ENCODE results near the gene TTLL4. TPM values are rescaled to one million over a fixed set of nuclear protein-coding genes. Genes with fewer than 3 reads are reported as not detected.

TTLL4 gene
- total RNA-seq, 2 experiments from 2014 or later = 38.2 to 68.0 TPM

- CTCF ChIA-PET (ENCODE audit: unreplicated experiment) = interaction anchor here (0.5 kb wide), 1 partner anchor 310 kb away, joined by 3 read pairs; the partner anchor contains the start of gene CTDSP1
- Histone ChIP-seq H3K9me3 (ENCODE audit: low read length) (no peaks in the 10 kb centered on the region), H3K4me1 (ENCODE audit: insufficient read depth, low read length, poor library complexity, severe bottlenecking) (peaks cover 25% of the 10 kb centered on the region), H2AFZ (ENCODE audit: low read length) (peak overlapping the region; percentile 36; the same call in 1 of the 2 replicates), H3K36me3 (ENCODE audit: insufficient read depth, low read length) (peaks cover 19% of the 10 kb centered on the region), H3K4me2 (ENCODE audit: low read length) (no peak overlapping the region), H3K79me2 (ENCODE audit: insufficient read depth, low read depth, low read length) (peaks cover 39% of the 10 kb centered on the region), H3K4me3 (ENCODE audit: low read depth, low read length, poor library complexity, severe bottlenecking) (no peak overlapping the region), H3K27ac (ENCODE audit: low read depth, low read length, poor library complexity, severe bottlenecking) (no peak overlapping the region), H4K20me1 (ENCODE audit: insufficient read depth, low read length) (0 out of 2 replicates have a peak, but pooled peaks cover 5% of the 10 kb centered on the region), H3K9me2 (ENCODE audit: insufficient read depth, low read length) (no peaks in the 10 kb centered on the region)
- intact Hi-C loops (cut with micrococcal nuclease; ENCODE audit: unreplicated experiment) = loop anchor here (5.0 kb wide), 1 partner anchor 53 kb away; the partner anchor contains the start of genes BCS1L and ZNF142
- TF ChIP-seq, protein P1, sequence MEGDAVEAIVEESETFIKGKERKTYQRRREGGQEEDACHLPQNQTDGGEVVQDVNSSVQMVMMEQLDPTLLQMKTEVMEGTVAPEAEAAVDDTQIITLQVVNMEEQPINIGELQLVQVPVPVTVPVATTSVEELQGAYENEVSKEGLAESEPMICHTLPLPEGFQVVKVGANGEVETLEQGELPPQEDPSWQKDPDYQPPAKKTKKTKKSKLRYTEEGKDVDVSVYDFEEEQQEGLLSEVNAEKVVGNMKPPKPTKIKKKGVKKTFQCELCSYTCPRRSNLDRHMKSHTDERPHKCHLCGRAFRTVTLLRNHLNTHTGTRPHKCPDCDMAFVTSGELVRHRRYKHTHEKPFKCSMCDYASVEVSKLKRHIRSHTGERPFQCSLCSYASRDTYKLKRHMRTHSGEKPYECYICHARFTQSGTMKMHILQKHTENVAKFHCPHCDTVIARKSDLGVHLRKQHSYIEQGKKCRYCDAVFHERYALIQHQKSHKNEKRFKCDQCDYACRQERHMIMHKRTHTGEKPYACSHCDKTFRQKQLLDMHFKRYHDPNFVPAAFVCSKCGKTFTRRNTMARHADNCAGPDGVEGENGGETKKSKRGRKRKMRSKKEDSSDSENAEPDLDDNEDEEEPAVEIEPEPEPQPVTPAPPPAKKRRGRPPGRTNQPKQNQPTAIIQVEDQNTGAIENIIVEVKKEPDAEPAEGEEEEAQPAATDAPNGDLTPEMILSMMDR (conservative IDR thresholded peaks at IDR 0.05; ENCODE audit: low read length) = no peak
- TF ChIP-seq EZH2phosphoT487 (IDR thresholded peaks at IDR 0.05; ENCODE audit: borderline replicate concordance, low read depth, low read length) = no peak
- no peak for DNase-seq (ENCODE audit: low spot score)
- BruUV-seq (replicated peaks) = no TSS peak
- POLR2A ChIA-PET = interaction anchor here (0.6 to 1.0 kb wide), 2 partner anchors 11 to 637 kb away, joined by 3 read pairs; no protein-coding TSS in a partner anchor
Measured at GRCh38 chr2:218709908-218710307, 727 bp upstream of the TTLL4 start.

DNA sequence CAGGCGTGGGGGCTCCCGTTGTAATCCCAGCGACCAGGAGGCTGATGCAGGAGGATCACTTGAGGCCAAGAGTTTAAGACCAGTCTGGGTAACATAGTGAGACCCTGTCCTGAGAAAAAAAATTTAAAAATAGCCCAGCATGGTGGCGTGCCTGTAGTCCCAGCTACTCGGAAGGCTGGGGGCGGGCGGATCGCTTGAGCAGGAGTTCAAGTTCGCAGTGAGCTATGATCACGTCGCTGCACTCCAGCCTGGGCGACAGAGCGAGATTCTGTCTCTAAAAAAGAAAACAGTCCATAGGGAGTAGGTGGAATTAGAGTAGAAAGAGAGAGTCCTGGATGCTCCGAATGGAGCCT lies 325 bp upstream of the TTLL4 start:
- Histone ChIP-seq H3K79me2 (ENCODE audit: insufficient read depth, low read depth, low read length) (peaks cover 43% of the 10 kb centered on the region), H3K4me3 (ENCODE audit: low read depth, low read length, poor library complexity, severe bottlenecking) (no peak overlapping the region), H3K27ac (ENCODE audit: low read depth, low read length, poor library complexity, severe bottlenecking) (no peak overlapping the region), H3K36me3 (ENCODE audit: insufficient read depth, low read length) (peaks cover 23% of the 10 kb centered on the region), H4K20me1 (ENCODE audit: insufficient read depth, low read length) (0 out of 2 replicates have a peak, but pooled peaks cover 5% of the 10 kb centered on the region), H3K4me2 (ENCODE audit: low read length) (no peak overlapping the region), H3K9me2 (ENCODE audit: insufficient read depth, low read length) (no peaks in the 10 kb centered on the region), H3K9me3 (ENCODE audit: low read length) (no peaks in the 10 kb centered on the region), H2AFZ (ENCODE audit: low read length) (peak overlapping the region; percentile 36; the same call in 1 of the 2 replicates), H3K4me1 (ENCODE audit: insufficient read depth, low read length, poor library complexity, severe bottlenecking) (peaks cover 25% of the 10 kb centered on the region)
- no TSS peak for BruUV-seq (replicated peaks)
- ChIA-PET CTCF (ENCODE audit: unreplicated experiment) (interaction anchor here (0.5 kb wide), 1 partner anchor 310 kb away, joined by 3 read pairs; the partner anchor contains the start of gene CTDSP1), POLR2A (interaction anchor here (0.8 to 1.0 kb wide), 2 partner anchors 12 kb away, joined by 3 read pairs; no protein-coding TSS in a partner anchor)
- intact Hi-C loops (cut with micrococcal nuclease; ENCODE audit: unreplicated experiment) = loop anchor here (5.0 kb wide), 1 partner anchor 53 kb away; the partner anchor contains the start of genes BCS1L and ZNF142
- TF ChIP-seq, protein P1 (conservative IDR thresholded peaks at IDR 0.05; ENCODE audit: low read length) = no peak
- TF ChIP-seq EZH2phosphoT487 (IDR thresholded peaks at IDR 0.05; ENCODE audit: borderline replicate concordance, low read depth, low read length) = no peak
- no peak for DNase-seq (ENCODE audit: low spot score)

- TSS peak; percentile 72 for BruUV-seq (replicated peaks)
Measured at GRCh38 chr2:218711550-218711929, 905 bp downstream of the TTLL4 start.

More at GRCh38 chr2:218711550-218711929, 905 bp downstream of the TTLL4 start:
- peaks cover 25% of the 10 kb centered on the region for H3K4me1 ChIP-seq (ENCODE audit: insufficient read depth, low read length, poor library complexity, severe bottlenecking)
- POLR2A ChIA-PET = interaction anchor here (0.6 to 0.7 kb wide), 4 partner anchors 21 to 264 kb away, joined by 3 to 4 read pairs (median 4); no protein-coding TSS in a partner anchor
- no peak for TF ChIP-seq EZH2phosphoT487 (IDR thresholded peaks at IDR 0.05; ENCODE audit: borderline replicate concordance, low read depth, low read length)
- TF ChIP-seq, protein P1 (conservative IDR thresholded peaks at IDR 0.05; ENCODE audit: low read length) = no peak
- H3K4me2 ChIP-seq (ENCODE audit: low read length) = peak overlapping the region; percentile 68
- H3K9me3 ChIP-seq (ENCODE audit: low read length) = no peaks in the 10 kb centered on the region
- H3K36me3 ChIP-seq (ENCODE audit: insufficient read depth, low read length) = peaks cover 35% of the 10 kb centered on the region
- no peaks in the 10 kb centered on the region for H3K9me2 ChIP-seq (ENCODE audit: insufficient read depth, low read length)
- intact Hi-C loops (cut with micrococcal nuclease; ENCODE audit: unreplicated experiment) = loop anchor here (5.0 kb wide), 1 partner anchor 54 kb away; the partner anchor contains the start of genes BCS1L and ZNF142
- DNase-seq (ENCODE audit: low spot score) = peak; percentile 23
- H4K20me1 ChIP-seq (ENCODE audit: insufficient read depth, low read length) = 0 out of 2 replicates have a peak, but pooled peaks cover 5% of the 10 kb centered on the region
- peaks cover 50% of the 10 kb centered on the region for H3K79me2 ChIP-seq (ENCODE audit: insufficient read depth, low read depth, low read length)
- peak overlapping the region; percentile 60 for H3K27ac ChIP-seq (ENCODE audit: low read depth, low read length, poor library complexity, severe bottlenecking)
- peak overlapping the region; percentile 77 for H3K4me3 ChIP-seq (ENCODE audit: low read depth, low read length, poor library complexity, severe bottlenecking)
- peak overlapping the region; percentile 33 for H2AFZ ChIP-seq (ENCODE audit: low read length)
- CTCF ChIA-PET (ENCODE audit: unreplicated experiment) = no interaction called here

Data from OCI-LY7 (cell line).